Stimulated activated CD4-positive, alpha-beta T cell treated with anti-CD3 and anti-CD28 coated beads, Interleukin-12 subunit alpha, Interleukin-12 subunit beta, amount 100 ng/mL, for 24 hours (primary cell): Measurements from ENCODE around the gene CSGALNACT2.
"Not testable (repeated sequence)": the region's sequence is repeated elsewhere in the genome, so short reads cannot be mapped to it uniquely, and the experiment has no call there.

Experiments used
- DNase-seq, 2 experiments: peaks; one replicate each; pipeline ENCODE4 v3.0.0-alpha.2; 2020; ENCODE audit warnings: low read depth in 2 of 2

CSGALNACT2 gene

DNA sequence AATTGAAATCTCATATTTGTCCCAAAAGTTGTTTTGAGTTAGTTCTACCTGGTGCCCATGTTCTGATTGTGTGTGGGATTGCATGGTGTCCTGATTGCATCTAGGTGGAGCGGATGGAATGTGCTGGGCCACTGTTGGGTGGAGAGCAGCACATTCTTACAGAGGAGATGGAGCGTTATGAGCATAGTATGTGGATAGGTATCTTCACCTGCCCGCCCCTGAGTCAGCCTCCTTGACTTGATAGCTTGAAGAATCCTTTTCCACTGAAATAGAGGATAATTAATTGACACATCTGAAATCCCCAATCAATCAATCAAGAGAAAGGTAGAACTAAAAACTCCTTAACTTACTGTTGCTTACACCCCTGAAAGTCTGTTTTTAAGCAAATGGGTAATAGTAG is 45.5 kb downstream of the CSGALNACT2 start:
- DNase-seq = not testable (repeated sequence)

DNA sequence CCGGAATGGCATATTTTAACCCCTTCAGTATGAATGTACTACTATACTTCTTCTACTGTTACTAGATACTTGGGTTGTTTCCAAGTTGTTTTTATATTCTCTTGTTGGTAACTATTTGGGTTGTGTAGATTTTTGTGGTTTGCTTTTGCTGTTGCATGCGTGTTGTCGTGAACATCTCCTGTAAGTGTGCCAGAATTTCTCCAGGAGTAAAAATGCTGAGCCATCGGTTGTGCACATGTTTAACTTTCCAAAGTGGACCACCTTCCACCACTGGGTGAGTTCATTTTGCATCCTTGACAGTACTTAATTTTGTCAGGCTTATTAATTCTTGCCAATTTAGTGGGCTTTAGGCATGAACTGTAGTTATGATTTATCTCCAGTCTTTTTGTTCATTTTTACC is 47.9 kb downstream of the CSGALNACT2 start:
- DNase-seq = no peak

DNA sequence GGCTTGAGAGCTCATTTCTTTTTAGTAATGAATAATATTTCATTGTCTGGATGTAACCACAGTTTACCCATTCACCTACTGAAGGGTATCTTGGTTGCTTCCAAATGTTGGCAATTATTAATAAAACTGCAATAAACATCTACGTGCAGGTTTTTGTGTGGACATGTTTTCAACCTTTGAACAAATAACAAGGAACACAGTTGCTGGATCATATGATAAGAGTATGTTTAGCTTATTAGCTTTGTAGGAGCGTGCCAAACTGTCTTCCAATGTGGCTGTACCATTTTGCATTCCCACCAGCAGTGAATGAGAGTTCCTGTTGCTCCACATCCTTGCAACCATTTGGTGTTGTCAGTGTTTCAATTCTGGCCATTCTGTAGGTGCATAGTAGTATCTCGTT is 49.0 kb downstream of the CSGALNACT2 start:
- DNase-seq = no peak

DNA sequence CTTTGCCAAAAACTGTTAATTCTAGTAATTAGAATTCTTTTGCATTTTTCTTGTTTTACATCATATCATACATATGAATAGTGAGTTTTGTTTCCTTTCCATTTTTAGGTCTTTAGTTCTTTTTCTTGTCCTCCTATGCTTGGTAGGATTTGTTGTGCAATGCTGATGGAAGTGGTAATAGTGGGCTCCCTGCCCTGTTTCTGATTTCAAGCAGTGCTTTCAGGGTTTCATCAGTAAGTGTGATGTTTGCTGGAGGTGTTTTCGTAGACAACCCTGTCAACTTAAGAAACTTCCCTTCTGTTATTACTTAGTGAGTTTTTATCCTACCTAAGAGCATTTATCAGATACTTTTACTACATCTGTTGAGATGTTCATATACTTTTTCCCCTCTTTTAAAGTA is 50.5 kb downstream of the CSGALNACT2 start:
- no peak for DNase-seq

DNA sequence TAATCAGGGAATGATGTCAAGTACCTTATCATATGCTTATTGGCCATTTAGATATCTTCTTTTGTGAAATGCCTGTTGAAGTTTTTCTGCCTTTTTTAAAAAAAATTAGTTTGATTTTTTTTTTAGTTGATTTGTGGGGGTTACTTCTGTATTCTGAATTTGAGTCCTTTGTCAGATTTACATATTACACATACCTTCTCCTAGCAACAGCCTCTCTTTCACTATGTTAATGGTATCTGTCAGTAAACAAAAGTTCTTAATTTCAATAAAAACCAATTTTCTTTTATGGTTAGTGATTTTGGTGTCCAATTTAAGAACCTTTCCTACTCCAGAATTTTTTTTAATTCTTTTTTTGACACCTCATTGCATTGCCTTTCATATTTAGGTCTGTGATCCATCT is 52.0 kb downstream of the CSGALNACT2 start:
- no peak for DNase-seq

DNA sequence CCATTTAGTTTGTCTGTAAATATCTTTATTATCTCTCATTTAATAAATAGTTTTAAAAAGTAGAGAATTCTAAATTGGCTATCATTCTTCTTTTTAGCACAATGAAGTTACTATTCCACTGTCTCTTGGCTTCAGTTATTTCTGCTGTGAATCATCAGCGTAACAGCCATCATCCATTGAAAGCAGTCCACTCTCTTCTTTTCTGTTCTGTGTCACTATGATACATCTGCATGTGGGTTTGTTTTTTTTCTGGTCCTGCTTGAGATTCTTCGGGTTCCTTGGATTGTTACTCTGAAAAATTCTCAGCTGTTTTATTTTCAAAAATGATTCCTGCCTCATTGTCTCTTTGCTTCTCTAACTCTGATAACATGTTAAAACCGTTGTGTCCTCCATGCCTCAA is 52.5 kb downstream of the CSGALNACT2 start:
- DNase-seq = no peak

DNA sequence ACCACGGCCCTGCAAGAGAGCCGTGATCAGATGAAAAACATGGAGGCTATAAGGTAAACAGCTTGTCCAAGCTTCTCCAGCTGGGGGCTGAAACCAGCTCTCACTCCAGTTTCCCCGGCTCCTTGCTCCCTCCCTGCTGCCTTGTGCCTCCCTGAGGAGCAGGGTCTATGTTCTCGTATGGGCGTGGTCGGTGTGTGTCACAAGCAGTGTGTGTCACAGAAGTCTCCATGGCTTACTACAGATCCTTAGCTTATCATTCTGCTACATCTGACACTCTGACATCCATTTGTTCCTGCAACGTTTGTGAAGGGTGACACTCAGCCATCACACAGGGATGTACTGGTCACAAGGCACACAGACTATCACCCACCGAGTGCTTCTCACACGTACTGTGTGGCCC is 54.6 kb downstream of the CSGALNACT2 start:
- no peak for DNase-seq

DNA sequence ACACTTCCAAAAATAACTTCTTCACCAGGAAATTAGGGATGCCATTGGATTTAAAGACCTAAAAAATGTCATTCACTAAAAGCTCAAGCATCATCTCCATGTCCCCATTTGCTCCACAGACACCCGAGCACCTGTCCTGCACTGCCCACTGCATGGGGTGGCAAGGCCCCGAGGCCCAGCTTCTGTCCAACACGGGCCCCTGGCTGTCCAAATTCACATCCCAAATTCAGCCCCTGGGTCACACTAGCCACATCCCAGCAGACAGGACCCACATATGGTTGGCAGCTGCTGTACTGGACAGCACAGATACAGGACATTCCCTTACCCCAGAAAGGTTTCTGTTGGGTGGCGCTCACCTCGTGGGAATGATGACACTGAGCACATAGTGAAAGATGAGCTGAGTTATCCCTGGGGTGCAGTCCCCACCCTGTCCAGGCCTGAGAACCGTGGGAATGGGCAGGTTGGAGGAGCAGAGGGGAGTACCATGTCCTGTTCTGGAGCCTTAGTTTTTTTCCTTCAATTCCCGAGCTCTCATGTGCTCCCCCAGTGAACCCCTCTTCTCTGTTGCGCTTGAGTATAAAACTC is 55.3 kb downstream of the CSGALNACT2 start:
- no peak for DNase-seq

DNA sequence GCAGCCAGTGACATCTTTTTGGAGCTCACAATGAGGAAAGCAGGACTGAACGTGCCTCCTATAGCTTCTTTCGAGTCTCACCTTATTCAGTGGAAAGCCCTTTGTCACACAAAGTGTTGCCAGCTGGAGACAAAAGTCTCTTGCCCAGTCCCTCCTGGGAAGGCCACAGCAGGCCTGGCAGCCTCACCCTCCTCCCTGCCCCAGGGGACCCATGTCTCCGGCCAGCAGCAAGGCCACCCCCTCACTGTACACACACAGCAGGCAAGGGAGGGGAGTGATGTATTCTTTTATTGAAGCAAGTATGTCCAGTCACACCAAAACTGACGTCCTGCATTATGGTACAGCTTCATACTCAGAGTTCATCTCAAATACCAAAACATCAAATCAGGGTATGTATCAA is 56.0 kb downstream of the CSGALNACT2 start:
- DNase-seq = no peak

DNA sequence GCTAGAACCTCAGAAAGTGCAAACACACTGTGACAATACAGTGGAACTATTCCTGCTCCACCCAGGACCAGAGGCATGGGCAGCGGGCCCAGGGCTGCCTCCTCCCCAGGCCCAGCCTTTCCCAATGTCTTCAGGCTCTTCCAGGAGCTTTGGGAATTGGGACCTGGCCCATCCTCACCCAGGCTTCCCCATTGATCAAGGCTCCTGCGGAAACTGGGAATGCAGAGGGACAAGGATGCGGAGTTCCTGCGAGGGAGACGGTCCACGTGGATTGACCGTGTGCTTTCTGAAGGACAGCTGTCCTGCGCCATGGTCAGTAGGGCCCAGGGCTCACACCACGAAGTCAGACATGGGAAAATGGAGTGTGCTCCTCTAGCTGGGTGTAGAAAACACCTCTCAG is 56.6 kb downstream of the CSGALNACT2 start:
- no peak for DNase-seq

DNA sequence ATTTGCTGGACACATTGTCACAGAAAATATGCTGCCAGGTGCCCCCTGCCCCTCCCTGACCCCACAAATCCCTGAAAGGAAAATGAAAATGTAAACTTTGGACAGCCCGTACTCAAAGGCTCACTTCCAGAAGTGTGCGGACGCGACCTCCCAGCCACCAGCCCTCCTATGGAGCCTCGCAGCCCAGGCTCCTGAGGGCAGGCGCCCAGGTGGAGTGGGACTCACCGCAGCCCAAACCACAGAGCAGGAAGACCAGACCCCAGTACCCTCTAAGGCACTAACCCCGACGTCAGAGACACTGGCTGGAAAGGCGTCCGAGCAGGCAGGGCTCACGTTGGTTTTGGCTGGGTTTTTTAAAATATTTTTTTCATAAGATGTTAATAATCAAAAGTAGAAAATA is 57.3 kb downstream of the CSGALNACT2 start:
- no peak for DNase-seq

DNA sequence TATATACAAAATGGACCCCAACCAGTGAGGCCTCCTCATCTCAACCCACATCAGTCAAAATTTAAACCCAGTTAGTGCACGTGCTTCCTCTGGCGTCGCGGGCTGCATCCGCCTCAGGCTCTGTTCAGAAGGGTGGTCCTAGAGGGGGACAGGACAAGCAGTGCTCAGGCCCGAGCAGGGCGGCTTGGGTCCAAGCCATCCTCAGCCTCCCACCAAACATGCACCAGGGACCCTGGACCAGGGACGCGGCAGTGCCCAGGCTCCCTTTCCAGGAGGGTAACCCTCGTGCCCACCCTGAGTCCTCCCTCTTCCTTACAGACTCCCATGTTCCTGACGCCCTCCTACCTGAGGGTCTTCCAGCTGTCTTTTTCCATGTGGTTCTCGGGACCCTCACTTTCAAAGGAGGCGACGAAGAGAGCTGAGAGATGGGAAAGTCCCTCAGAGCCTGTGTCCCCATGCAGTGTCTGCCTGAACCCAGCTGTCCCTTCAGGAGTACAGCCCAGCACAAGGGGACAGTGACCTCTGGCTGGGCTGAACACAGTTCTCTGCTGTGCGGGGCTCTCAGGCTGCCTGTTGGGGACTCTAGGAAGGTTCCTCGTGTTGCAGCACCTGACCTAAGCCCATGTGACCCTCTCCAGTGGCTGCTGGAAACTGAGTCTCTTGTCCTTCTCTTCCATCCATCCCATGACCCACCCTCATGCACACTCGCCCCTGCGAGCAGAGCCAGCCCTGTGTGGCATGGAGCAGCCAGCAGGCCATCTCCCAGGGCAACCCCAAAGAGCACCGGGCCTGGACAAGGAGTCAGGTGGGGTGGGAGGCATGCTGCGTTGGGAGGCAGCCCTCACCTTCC is 58.1 kb downstream of the CSGALNACT2 start:
- no peak for DNase-seq

DNA sequence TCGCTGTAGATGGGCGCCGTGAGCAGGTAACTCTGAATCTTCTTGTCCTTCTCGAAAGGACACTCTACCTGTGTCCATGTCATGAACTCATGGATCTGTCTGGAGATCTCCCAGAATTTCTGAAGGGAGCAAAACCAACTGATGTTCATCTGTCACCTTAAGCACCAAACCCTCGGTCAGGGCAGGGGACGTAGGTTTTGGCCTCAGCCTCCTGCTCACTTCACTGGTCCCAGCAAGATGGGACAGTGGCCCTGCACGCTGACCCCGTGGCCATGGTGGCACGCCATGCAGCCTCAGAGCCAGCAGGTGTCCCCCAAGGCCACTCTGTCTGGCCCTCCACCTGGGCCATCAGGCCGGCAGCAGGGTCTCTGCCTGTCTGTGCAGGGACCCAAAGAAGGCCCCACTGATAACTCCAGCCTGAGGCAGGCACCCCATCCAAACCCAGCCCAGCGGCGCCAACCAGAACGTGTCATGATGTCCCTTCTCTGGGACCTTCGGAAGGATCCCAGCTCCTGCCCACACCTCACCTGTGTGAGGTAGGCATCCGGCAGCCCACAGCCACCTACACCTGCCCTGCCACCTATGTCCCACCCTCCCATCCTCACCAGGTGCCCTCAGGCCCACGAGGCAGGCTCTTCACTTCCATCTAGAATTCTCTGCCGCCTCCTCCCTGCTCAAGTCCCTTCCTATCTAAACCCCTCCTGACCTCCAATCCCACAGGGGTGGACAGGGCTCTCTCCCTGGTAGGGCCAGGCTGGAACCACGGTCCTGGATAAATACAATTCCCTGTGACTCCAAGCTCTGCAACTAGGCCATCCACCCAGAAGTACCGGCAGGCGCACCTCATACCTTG is 59.0 kb downstream of the CSGALNACT2 start:
- DNase-seq = no peak

DNA sequence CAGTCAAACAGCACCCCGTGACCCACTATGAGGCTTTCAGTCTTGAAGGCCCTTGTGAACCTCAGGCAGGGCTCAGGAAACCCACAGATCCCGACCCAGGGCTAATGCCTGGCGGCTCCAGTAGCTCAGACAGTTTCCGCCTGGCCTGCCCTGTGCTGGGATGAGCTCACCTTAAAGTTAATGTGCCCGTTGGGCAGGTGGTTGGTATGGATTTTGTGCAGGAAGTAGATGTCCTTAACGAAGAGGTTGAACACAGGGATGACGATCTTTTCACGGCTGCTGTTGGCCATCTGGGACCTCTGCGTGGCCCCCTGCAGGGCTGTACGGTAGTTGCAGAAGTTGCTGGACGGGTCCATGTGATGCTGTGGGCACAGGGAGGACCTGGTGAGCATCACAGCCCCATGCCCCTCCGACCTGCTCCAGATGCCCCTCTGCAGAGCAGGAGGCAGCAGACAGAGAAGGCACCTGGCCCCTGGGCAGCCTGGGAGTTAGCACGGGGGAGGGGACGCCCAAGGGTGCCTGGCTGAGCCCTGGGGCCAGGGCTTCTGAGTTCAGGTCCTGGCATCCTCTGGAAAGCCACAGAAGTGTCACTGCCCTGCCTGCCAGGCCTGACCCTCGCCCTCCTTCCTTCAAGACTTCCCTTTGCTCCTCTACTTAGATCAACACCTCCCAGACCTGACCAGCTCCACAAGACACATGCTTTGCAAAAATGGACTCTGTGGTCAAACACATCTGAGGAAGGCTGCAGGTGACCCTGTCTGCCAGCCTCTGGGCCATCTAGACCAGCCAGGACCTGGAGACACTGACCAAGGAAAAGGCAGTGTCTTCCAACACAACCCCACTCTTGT is 59.8 kb downstream of the CSGALNACT2 start:
- DNase-seq = no peak

DNA sequence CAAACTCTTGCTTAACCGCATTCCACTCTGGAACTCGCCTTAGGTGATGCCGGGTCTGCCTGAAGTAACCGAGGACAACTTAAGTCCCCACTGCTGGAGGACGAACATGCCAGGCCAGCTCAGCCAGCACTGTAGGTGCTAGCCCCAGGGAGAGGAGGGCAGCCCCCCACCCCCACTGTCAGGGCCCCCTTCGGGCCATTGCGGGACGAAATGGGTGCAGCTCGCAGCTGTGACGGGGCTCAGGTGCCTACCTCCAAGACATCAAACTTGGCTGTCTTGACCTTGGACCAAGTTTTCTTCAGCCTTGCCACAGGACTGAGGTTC is 60.4 kb downstream of the CSGALNACT2 start:
- DNase-seq = no peak

DNA sequence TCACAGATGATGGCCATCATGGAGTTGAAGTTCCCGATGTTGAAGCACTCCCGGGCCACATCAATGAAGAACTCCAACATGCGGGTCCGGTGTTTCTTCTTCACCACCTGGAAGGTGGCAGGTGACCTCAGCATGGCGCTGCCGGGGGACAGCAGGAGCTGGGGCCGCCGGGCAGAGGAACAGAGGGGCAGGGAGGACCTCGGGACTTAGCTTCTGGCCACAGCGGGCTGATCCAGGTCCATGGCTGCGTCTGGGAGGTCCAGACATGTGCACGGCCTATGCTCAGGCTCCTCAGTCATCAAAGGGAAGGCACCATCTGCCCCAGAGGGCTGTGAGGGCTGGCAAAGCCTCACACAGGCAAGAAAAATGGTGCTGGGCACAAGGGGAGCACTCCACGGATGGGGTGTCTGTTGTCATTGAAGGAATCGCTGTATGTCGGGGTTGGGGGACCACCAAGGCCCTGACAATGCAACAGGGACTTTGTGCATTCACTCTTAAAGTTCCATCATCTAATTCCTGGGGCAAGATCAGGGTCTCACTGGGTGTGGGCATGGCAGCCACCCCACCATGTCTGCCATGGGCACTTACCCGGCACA is 60.9 kb downstream of the CSGALNACT2 start:
- DNase-seq = no peak

DNA sequence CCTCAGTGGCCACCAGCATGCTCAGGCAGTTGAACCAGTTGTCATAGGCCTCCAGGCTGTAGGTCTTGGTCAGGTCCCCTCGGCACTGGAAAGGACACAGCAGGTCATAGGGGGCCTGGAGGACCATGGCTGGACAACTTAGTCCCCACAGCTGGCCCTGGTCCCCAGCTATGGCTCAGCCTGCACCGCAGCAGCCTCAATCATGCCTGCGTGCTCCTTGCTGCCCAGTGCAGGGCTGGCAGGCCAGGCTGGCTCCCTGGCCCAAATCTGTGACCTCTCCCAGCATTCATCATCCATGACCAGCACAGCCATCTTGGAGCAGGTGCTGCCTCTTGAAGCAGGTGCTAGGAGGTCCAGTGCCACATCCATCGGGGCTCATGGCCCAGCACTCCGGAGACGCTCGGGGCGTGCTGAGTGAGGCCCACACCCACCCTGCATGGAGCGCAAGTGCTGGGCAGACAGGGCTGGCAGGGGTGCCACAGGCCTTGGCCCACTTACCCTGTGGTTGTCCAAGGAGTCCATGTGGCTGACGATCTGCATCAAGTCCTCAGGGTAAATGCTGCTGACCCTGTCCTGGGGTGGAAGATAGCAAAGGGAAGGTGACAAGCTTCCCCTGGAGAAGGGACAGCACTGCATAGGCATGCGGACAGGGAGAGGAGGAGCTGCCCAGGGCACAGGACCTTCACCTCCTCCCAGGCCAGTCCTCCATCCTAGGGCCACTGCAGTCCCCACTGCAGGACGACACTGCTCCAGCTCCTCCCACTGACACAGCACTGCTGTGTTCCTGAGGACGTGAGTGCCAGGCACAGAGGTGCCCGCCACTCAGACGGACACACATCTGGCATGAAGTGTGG is 61.7 kb downstream of the CSGALNACT2 start:
- no peak for DNase-seq

DNA sequence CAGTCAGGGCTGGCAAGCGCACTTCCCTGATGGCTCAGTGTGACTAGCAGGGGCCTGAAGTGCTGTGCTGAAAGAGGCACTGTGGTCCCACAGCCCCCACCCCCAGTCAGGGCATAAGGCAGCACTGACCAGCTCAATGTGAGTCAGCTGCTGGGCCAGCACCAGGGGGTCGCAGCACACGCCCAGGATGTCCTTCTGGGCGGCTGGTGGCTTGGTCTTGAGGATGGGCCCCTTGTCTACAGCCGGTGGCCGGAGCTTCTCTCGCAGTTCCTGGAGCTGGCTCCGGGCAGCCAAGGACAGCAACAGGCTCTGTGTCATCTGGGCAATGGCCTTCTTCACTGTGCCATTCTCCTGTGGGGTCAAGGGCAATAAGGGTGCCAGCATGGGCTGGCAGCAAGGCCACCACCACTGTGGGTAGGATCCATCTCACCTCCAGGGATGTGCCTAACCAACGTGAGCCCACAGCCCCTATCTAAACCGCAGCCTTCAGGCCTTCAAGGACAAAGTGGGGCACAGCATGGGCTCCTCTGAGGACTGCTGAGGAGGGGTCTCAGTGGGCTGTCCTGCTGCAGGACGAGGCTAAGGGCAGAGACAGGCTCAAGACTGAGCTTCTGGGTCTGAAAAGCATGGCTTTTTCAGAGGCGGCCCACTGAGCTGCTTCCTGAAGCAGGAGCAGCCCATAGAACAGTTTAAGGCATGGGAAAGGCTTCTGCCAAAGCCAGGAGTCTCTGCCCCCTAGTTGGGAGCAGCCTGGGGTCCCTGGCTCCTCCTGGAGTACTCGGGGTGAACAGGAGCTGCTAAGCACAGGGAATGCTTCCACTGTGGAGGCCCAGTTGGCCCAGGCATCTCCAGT is 62.5 kb downstream of the CSGALNACT2 start:
- no peak for DNase-seq

DNA sequence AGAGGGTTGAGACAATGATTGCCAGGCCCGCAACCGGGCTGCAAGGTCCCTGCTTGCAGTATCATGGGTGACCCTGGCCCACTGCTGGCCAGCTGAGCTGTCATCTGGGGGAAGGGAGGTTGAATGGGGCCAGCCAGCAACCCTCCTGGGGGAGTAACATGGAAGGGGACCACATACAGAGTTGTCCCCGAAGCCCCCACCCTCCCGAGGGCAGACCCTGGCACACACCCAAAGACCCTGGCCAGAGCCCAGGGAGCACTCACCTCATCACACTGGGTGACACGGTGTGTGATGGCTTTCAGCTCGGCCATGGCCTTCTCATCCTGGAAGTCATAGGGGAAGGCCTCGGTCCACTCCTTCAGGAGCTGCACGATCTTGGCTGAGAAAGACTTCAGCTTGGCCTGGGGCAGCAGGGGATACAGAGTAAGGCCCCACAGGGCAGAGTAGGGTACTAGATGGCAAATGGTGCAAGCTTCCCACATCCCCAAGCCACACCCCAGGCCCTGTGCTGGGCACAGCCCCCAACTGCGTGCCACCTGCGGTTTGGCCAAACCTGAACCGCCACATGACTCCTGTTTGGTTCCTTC is 63.4 kb downstream of the CSGALNACT2 start:
- DNase-seq = no peak
